Measurements from ENCODE around the gene NPB.

NPB gene

DNA sequence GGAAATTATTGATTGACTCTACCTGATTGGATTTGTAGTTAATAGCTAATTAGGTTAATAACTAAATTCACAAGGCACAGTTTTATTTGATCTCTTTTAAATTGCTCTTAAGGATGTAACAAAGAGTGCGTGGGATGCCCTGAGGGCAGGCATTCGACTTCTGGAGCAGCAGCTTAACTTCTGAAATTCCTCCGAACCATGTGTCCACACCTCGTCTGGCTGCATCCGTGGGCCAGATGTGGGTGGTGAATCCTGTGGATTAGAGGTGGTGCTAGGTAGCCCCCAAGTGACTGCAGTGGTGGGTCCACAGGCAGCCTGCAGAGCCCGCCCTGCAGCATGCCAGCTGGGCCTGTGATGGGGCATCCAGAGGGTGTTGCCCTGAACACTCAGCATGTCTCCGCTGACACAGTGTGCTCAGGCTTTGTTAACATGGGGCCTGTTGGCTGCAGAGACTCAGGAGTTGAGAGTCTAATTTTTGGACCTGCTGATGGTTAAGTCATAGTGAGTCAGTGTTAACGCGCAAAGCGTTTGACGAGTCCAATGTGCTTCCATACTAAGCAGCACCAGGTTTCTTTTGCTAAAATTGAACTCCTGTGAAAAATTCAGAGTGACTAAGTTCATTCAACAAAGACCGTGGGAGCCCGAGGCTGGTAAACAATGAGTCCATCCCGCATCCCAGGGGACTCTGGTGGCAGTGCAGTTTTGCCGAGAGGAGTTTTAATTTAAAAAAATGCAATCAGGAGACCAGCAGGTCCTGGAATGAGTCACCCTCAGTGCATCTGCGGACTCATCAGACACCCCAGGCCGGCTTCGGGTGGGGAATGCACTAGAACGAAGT, 3.8 kb upstream of the NPB start:
- H3K4me1 ChIP-seq: peaks cover 18% of the 10 kb centered on the region
- TF ChIP-seq, protein P1, sequence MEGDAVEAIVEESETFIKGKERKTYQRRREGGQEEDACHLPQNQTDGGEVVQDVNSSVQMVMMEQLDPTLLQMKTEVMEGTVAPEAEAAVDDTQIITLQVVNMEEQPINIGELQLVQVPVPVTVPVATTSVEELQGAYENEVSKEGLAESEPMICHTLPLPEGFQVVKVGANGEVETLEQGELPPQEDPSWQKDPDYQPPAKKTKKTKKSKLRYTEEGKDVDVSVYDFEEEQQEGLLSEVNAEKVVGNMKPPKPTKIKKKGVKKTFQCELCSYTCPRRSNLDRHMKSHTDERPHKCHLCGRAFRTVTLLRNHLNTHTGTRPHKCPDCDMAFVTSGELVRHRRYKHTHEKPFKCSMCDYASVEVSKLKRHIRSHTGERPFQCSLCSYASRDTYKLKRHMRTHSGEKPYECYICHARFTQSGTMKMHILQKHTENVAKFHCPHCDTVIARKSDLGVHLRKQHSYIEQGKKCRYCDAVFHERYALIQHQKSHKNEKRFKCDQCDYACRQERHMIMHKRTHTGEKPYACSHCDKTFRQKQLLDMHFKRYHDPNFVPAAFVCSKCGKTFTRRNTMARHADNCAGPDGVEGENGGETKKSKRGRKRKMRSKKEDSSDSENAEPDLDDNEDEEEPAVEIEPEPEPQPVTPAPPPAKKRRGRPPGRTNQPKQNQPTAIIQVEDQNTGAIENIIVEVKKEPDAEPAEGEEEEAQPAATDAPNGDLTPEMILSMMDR (IDR thresholded peaks at IDR 0.05; ENCODE audit: low read depth, low read length): no peak
- no peaks in the 10 kb centered on the region for H3K9me3 ChIP-seq
- H3K36me3 ChIP-seq: peaks cover 33% of the 10 kb centered on the region
- DNase-seq: peak; percentile 49
- no peak overlapping the region for H3K4me3 ChIP-seq (ENCODE audit: low read depth, low read length)
- no peaks in the 10 kb centered on the region for H3K27me3 ChIP-seq

DNA sequence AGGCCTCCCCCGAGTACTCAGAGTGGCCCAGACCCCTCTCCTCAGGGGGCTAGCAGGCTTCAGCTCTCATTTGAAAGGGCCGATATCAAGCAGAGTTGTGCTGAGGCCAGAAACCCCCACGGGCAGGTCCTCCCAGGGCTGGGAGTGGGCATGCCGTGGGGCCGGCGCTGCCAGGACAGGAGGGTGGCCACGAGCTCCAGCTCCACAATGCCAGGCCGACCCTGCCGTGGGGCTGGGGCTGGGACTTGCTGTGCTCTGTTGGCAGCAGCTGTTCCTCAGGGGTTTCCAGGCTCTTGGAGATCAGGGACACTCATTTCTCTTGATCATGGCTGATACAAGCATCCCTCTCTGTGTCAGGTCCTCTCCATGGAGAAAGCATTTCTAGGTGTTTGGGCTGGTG, 3.2 kb upstream of the NPB start:
- H3K4me1 ChIP-seq: peaks cover 18% of the 10 kb centered on the region
- TF ChIP-seq, protein P1 (IDR thresholded peaks at IDR 0.05; ENCODE audit: low read depth, low read length): no peak
- peaks cover 33% of the 10 kb centered on the region for H3K36me3 ChIP-seq
- no peak overlapping the region for H3K4me3 ChIP-seq (ENCODE audit: low read depth, low read length)
- no peaks in the 10 kb centered on the region for H3K9me3 ChIP-seq
- H3K27me3 ChIP-seq: no peaks in the 10 kb centered on the region
- no peak for DNase-seq

DNA sequence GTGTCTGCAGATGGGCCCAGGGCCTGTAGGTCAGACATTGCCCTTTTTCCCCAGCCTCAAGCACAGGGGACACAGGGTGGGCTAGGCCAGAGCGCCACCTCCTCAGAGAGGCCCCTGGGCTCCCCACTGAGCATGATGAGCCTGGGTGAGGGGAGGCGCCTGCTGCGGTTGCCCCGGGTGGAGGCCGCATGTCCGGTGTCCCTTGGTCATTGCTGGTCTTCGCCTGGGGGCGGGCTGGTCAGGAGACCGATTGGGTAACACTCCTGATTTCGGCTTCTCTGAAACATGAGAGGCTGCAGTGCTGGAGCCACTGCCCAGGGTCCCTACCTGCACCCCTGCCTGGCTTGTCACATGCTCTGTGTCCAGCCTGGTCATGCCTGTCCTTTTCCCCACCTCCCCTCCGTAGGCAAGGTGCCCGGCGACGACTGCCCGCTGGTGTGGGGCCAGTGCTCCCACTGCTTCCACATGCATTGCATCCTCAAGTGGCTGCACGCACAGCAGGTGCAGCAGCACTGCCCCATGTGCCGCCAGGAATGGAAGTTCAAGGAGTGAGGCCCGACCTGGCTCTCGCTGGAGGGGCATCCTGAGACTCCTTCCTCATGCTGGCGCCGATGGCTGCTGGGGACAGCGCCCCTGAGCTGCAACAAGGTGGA, 2.4 kb upstream of the NPB start:
- no peaks in the 10 kb centered on the region for H3K27me3 ChIP-seq
- no peak for DNase-seq
- TF ChIP-seq, protein P1 (IDR thresholded peaks at IDR 0.05; ENCODE audit: low read depth, low read length): no peak
- no peaks in the 10 kb centered on the region for H3K9me3 ChIP-seq
- peaks cover 18% of the 10 kb centered on the region for H3K4me1 ChIP-seq
- H3K36me3 ChIP-seq: peaks cover 33% of the 10 kb centered on the region
- H3K4me3 ChIP-seq (ENCODE audit: low read depth, low read length): no peak overlapping the region

DNA sequence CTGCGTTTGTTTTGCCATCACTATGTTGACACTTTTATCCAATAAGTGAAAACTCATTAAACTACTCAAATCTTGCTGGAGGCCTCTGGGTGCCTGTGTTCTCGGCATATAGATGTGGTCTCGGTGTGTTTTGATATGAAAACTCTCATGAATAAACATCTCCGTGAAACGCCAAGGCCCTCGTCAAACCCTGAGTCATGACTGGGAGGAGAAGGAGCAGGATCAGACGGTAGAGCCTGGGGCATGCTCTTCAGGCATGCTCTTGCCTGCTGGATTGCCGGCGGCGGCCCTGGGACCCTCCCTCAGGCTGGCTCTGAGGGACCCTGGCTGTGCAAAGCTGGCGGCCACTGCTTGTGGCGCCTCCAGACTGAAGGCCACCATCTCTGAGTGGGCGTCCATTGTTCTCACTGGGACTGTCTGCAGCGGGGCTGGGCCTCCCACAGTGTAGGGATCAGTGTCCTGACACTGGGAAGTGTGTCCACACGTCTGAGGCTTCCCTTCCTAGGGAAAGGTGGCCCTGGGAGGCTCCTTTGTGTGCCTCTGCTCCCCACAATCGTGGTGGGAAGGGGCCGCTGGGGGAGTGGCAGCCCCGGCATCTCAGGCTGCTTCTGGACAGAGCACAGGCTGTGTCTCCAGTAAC, 1.7 kb upstream of the NPB start:
- H3K36me3 ChIP-seq: peaks cover 30% of the 10 kb centered on the region
- peaks cover 18% of the 10 kb centered on the region for H3K4me1 ChIP-seq
- H3K4me3 ChIP-seq (ENCODE audit: low read depth, low read length): no peak overlapping the region
- H3K9me3 ChIP-seq: no peaks in the 10 kb centered on the region
- H3K27me3 ChIP-seq: no peaks in the 10 kb centered on the region
- no peak for DNase-seq
- TF ChIP-seq, protein P1 (IDR thresholded peaks at IDR 0.05; ENCODE audit: low read depth, low read length): no peak

DNA sequence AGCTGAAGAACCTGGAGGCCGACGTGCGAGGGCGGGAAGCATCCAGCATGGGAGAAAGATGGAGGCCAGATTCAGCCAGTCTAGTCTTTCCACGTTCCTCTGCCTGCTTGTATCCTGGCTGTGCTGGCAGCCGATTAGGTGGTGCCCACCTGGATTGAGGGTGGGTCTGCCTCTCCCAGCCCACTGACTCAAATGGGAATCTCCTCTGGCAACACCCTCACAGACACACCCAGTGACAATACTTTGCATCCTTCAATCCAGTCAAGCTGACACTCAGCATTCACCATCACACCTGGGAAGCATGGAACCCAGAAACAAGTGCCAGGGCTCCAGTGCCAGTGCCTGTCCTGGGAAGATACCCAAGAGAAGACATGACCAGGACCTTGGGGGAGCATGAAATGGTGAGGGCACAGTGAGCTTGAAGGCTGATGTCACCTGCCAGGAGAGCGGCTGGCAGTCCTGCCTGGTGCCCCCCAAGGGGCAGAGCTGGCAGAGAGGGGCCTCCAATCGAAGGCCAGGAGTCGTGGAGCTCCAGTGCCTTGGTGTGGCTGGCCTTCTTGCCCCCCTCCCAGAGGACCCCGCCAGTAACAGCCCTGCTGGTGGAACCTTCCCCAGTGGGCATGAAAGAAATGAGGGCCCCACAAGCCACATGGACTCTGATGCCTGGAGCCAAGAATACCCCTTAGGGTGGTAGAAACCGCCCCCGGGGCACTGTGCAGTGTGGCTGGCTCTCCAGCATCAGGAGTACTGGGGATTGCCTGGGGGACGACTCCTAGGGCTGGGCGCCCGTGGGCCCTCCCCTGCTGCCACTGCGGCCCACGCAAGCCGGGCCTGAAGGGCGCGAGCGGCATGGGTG, 643 bp upstream of the NPB start:
- no peak overlapping the region for H3K4me3 ChIP-seq (ENCODE audit: low read depth, low read length)
- H3K36me3 ChIP-seq: peaks cover 21% of the 10 kb centered on the region
- TF ChIP-seq, protein P1 (IDR thresholded peaks at IDR 0.05; ENCODE audit: low read depth, low read length): no peak

More for the DNA sequence above, 643 bp upstream of the NPB start:
- no peaks in the 10 kb centered on the region for H3K9me3 ChIP-seq
- H3K27me3 ChIP-seq: no peaks in the 10 kb centered on the region
- peaks cover 18% of the 10 kb centered on the region for H3K4me1 ChIP-seq
- DNase-seq: no peak
